CD4-positive, alpha-beta T cell treated with Interleukin-15 for 4 hours (primary cell): ENCODE measurements around the gene COL27A1.
"Not testable (repeated sequence)": the region's sequence is repeated elsewhere in the genome, so short reads cannot be mapped to it uniquely, and the experiment has no call there.

Experiments used
- DNase-seq: peaks from one replicate; pipeline ENCODE4 v3.0.0-alpha.2; 2020; ENCODE audit warnings: low spot score

COL27A1 gene

GRCh38 chr9:114324492-114324891 lies 169.2 kb downstream of the COL27A1 start:
- no peak for DNase-seq

- not testable (repeated sequence) for DNase-seq
Measured at GRCh38 chr9:114324965-114325364, 169.6 kb downstream of the COL27A1 start.

GRCh38 chr9:114325684-114326254 lies 170.4 kb downstream of the COL27A1 start:
- not testable (repeated sequence) for DNase-seq

- DNase-seq = no peak
Measured at GRCh38 chr9:114327749-114328148, 172.4 kb downstream of the COL27A1 start.

- DNase-seq = not testable (repeated sequence)
Measured at GRCh38 chr9:114328357-114328820, 173.1 kb downstream of the COL27A1 start.

- not testable (repeated sequence) for DNase-seq
Measured at GRCh38 chr9:114328937-114329624, 173.7 kb downstream of the COL27A1 start.

- not testable (repeated sequence) for DNase-seq
Measured at GRCh38 chr9:114329625-114330022, 174.3 kb downstream of the COL27A1 start, which contains the start of gene ORM2. Gene ORM2 (plus strand): TSS chr9:114329869. CDS start chr9:114329905, 36 bp downstream.

- DNase-seq = no peak
Measured at GRCh38 chr9:114330636-114331035, 175.3 kb downstream of the COL27A1 start.

GRCh38 chr9:114331229-114332195 lies 176.2 kb downstream of the COL27A1 start:
- not testable (repeated sequence) for DNase-seq

- not testable (repeated sequence) for DNase-seq
Measured at GRCh38 chr9:114332474-114333040, 177.2 kb downstream of the COL27A1 start.

- not testable (repeated sequence) for DNase-seq
Measured at GRCh38 chr9:114333718-114334117, 178.4 kb downstream of the COL27A1 start.

GRCh38 chr9:114334490-114334889 lies 179.2 kb downstream of the COL27A1 start:
- no peak for DNase-seq

GRCh38 chr9:114335745-114336144 lies 180.4 kb downstream of the COL27A1 start:
- no peak for DNase-seq

- DNase-seq = no peak
Measured at GRCh38 chr9:114336157-114336556, 180.8 kb downstream of the COL27A1 start.

- DNase-seq = no peak
Measured at GRCh38 chr9:114336699-114337395, 181.5 kb downstream of the COL27A1 start.

- no peak for DNase-seq
Measured at GRCh38 chr9:114338187-114338586, 182.8 kb downstream of the COL27A1 start.

- peak; percentile 57 for DNase-seq
Measured at GRCh38 chr9:114339130-114339908, 184.0 kb downstream of the COL27A1 start.

GRCh38 chr9:114341152-114341830 lies 186.0 kb downstream of the COL27A1 start:
- no peak for DNase-seq

GRCh38 chr9:114341991-114342390 lies 186.7 kb downstream of the COL27A1 start:
- no peak for DNase-seq
